Stromal cell of bone marrow (primary cell): ENCODE measurements around the gene WBP11.
"Not testable (repeated sequence)": the region's sequence is repeated elsewhere in the genome, so short reads cannot be mapped to it uniquely, and the experiment has no call there.

ENCODE experiments used
- DNase-seq: peaks from one replicate; pipeline ENCODE4 v3.0.0-alpha.2; 2012; ENCODE audit warnings: low read depth

The WBP11 gene

GRCh38 chr12:14771651-14772137 lies 31.6 kb downstream of the WBP11 start:
- DNase-seq = no peak

GRCh38 chr12:14770496-14771461 lies 32.5 kb downstream of the WBP11 start:
- DNase-seq = peak; percentile 92

GRCh38 chr12:14769969-14770495 lies 33.2 kb downstream of the WBP11 start:
- peak; percentile 41 for DNase-seq

GRCh38 chr12:14769466-14769968 lies 33.8 kb downstream of the WBP11 start:
- DNase-seq = no peak

GRCh38 chr12:14768823-14769405 lies 34.4 kb downstream of the WBP11 start:
- no peak for DNase-seq

- DNase-seq = no peak
Observed at GRCh38 chr12:14767617-14768016, 35.7 kb downstream of the WBP11 start.

- DNase-seq = no peak
Observed at GRCh38 chr12:14766649-14767215, 36.5 kb downstream of the WBP11 start.

- DNase-seq = not testable (repeated sequence)
Observed at GRCh38 chr12:14766020-14766419, 37.3 kb downstream of the WBP11 start.

GRCh38 chr12:14765398-14765797 lies 37.9 kb downstream of the WBP11 start:
- DNase-seq = no peak

- not testable (repeated sequence) for DNase-seq
Observed at GRCh38 chr12:14759711-14760280, 43.5 kb downstream of the WBP11 start.

GRCh38 chr12:14756334-14757143 lies 46.7 kb downstream of the WBP11 start:
- no peak for DNase-seq

GRCh38 chr12:14751986-14752385 lies 51.3 kb downstream of the WBP11 start:
- no peak for DNase-seq

GRCh38 chr12:14743061-14743460 lies 60.2 kb downstream of the WBP11 start:
- DNase-seq = no peak

GRCh38 chr12:14741942-14742341 lies 61.3 kb downstream of the WBP11 start:
- DNase-seq = no peak

GRCh38 chr12:14741153-14741552 lies 62.1 kb downstream of the WBP11 start:
- DNase-seq = no peak

- DNase-seq = not testable (repeated sequence)
Observed at GRCh38 chr12:14736441-14736840, 66.8 kb downstream of the WBP11 start.
